Measurements from ENCODE around the gene GALNT1. TPM values are rescaled to one million over a fixed set of nuclear protein-coding genes. Genes with fewer than 3 reads are reported as not detected.

Gene GALNT1
- polyA plus RNA-seq, 2 of the 4 experiments (the other 2 are of a cell fraction), result 97.4 to 113 TPM

DNA sequence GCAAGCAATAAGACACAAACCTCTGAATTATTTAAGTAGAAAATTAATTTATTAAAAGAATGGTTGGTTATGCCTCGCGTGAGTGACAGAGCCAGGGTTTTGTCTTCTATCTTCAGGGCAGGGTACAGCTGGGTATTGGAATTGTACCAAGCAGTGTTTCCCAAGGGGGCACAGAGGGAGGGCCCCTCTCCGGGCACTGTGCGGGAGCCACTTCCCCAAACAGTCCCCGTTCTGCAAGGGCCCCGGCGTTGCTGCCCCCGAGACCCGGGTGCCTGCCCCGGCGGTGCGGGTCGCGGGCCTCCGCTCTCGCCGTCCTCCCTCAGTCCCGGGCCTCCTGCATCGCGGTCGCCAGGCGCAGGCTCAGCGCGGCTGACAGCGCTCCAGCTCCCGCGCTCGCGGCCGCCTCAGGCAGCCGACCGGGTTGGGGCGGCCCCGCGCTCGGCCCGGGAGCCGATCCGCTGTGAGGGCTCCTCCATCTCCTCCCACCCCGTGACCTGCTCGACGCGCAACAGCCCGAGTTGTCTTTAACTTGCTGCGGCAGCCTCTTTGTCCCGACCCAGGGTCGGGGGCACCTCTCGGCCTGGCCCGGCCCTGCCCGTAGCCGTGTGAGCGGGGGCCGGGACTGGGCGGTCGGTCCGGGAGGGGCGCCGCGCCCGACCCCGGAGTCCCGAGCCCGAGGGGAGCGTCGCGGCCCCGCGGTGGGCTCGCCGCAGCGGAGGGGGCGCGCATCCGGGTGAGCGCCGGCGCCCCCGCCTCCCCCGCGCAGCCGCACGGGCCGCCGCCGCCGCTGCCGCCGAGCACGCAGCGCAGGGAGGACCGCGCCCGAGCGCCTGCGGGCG, 620 bp upstream of the GALNT1 start:
- CTCF ChIA-PET, result interaction anchor here (1.2 kb wide), 1 partner anchor 173 kb away, joined by 5 read pairs; no protein-coding TSS in a partner anchor
- DNase-seq (ENCODE audit: low read depth in 1 of 2, low spot score in 1 of 2) (peak in 1 of 2 experiments; percentile 51), FAIRE-seq (no peak), ATAC-seq (peak; percentile 86 to 89)
- H3K4me1 ChIP-seq, result peaks cover 7% of the 10 kb centered on the region; the same call in 1 of the 3 replicates
- TF ChIP-seq PHF8 (IDR thresholded peaks at IDR 0.05; ENCODE audit: borderline replicate concordance, low read depth) (peak; percentile 55), KDM5A (IDR thresholded peaks at IDR 0.05) (no peak), GATA3 (IDR thresholded peaks at IDR 0.05; ENCODE audit: borderline replicate concordance) (no peak), HEYL (CRISPR knock-in tag; IDR thresholded peaks at IDR 0.05) (no peak), JUN (IDR thresholded peaks at IDR 0.05) (peak in 1 of 2 experiments; percentile 49; a peak in 1 of 5 replicates)
- H3K4me2 ChIP-seq, result peak overlapping the region; percentile 85
- H3K4me3 ChIP-seq, result peak overlapping the region; percentile 74
- peaks cover 11% of the 10 kb centered on the region; the same call in 1 of the 3 replicates for H3K9me3 ChIP-seq
- POLR2A ChIA-PET, result interaction anchor here (0.6 to 1.3 kb wide), 4 partner anchors 24 to 124 kb away, joined by 3 to 10 read pairs (median 4); partner anchors contain the start of gene INO80C
- peak overlapping the region; percentile 96 to 100 for H3K27ac ChIP-seq
- 1% methylated on average over 19 of the region's 96 CpGs for WGBS (ENCODE audit: missing lambda C conversion rate)

DNA sequence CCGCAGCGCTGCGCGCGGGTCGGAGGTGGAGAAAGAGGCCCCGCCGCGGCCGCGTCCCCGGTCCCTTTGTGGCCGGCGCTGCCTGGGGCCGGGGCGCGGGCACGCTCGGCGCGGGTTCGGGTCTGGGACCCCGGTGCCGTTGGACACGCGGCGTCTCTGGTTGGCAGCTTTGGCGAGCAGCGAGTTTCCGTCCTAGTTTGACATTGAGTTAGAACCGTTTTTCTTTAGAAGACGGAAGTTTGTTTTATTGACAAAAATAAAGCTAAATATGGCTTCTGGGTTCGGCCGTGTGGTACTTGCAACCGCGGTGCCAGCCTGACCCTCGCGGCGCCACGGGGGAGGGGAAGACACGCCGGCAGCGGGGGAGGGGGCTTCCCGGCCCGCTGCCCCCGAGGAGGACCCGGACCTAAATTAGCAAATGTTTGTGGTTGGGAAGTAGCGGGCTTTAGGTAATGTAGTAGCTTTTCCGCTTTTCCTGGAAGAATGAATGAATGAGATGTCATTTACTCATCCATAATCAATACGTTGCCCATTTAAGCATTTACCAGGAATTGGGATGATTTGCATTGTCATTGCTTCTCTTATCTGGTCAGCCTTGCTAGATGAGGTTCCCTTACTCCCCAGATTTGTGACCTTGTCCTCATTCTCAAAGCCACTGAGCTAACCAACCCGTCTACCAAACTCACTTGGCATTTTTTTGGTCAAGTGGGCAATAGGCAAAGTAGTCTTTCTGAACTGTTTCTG, 530 bp downstream of the GALNT1 start:
- peak overlapping the region; percentile 68 for H3K4me2 ChIP-seq
- H3K27ac ChIP-seq, result peak overlapping the region; percentile 71 to 90
- DNase-seq (ENCODE audit: low read depth in 1 of 2, low spot score in 1 of 2) (no peak), ATAC-seq (peak; percentile 44 to 62; a peak in 3 of 6 replicates), FAIRE-seq (no peak)
- POLR2A ChIA-PET, result interaction anchor here (0.8 to 2.0 kb wide), 4 partner anchors 35 to 390 kb away, joined by 4 to 9 read pairs (median 6); partner anchors contain the start of genes INO80C, RMP24 and ZNF397
- WGBS (ENCODE audit: missing lambda C conversion rate), result 4% methylated on average over 22 of the region's 51 CpGs
- H3K9me3 ChIP-seq, result peaks cover 11% of the 10 kb centered on the region; the same call in 2 of the 3 replicates
- CTCF ChIA-PET, result interaction anchor here (1.3 to 2.2 kb wide), 2 partner anchors 31 to 174 kb away, joined by 4 to 5 read pairs; no protein-coding TSS in a partner anchor
- TF ChIP-seq TFCP2L1 (CRISPR knock-in tag; IDR thresholded peaks at IDR 0.05) (no peak), CEBPB (IDR thresholded peaks at IDR 0.05) (no peak), RCOR1 (IDR thresholded peaks at IDR 0.05; ENCODE audit: low read depth, low read length) (no peak), ZNF302 (CRISPR knock-in tag; IDR thresholded peaks at IDR 0.05) (no peak), ZC3H11A (IDR thresholded peaks at IDR 0.05) (no peak), KDM5A (IDR thresholded peaks at IDR 0.05) (no peak), HOXB13 (CRISPR knock-in tag; IDR thresholded peaks at IDR 0.05; ENCODE audit: low read depth) (no peak), PHF8 (IDR thresholded peaks at IDR 0.05; ENCODE audit: borderline replicate concordance, low read depth) (no peak), FOSB (CRISPR knock-in tag; IDR thresholded peaks at IDR 0.05) (no peak), HEYL (CRISPR knock-in tag; IDR thresholded peaks at IDR 0.05) (no peak), BHLHE40 (IDR thresholded peaks at IDR 0.05; ENCODE audit: low read depth, low read length) (no peak), ESRRA (IDR thresholded peaks at IDR 0.05; ENCODE audit: borderline replicate concordance, low read length) (no peak)
- TF ChIP-seq, protein P1, sequence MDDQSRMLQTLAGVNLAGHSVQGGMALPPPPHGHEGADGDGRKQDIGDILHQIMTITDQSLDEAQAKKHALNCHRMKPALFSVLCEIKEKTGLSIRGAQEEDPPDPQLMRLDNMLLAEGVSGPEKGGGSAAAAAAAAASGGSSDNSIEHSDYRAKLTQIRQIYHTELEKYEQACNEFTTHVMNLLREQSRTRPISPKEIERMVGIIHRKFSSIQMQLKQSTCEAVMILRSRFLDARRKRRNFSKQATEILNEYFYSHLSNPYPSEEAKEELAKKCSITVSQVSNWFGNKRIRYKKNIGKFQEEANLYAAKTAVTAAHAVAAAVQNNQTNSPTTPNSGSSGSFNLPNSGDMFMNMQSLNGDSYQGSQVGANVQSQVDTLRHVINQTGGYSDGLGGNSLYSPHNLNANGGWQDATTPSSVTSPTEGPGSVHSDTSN (IDR thresholded peaks at IDR 0.05), result no peak
- TF ChIP-seq, protein P2, sequence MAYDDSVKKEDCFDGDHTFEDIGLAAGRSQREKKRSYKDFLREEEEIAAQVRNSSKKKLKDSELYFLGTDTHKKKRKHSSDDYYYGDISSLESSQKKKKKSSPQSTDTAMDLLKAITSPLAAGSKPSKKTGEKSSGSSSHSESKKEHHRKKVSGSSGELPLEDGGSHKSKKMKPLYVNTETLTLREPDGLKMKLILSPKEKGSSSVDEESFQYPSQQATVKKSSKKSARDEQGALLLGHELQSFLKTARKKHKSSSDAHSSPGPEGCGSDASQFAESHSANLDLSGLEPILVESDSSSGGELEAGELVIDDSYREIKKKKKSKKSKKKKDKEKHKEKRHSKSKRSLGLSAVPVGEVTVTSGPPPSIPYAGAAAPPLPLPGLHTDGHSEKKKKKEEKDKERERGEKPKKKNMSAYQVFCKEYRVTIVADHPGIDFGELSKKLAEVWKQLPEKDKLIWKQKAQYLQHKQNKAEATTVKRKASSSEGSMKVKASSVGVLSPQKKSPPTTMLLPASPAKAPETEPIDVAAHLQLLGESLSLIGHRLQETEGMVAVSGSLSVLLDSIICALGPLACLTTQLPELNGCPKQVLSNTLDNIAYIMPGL (CRISPR knock-in tag; IDR thresholded peaks at IDR 0.05; ENCODE audit: borderline replicate concordance), result no peak
- TF ChIP-seq, protein P3, sequence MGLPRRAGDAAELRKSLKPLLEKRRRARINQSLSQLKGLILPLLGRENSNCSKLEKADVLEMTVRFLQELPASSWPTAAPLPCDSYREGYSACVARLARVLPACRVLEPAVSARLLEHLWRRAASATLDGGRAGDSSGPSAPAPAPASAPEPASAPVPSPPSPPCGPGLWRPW (IDR thresholded peaks at IDR 0.05), result no peak
- H3K4me1 ChIP-seq, result peaks cover 7% of the 10 kb centered on the region; the same call in 1 of the 3 replicates
- peak overlapping the region; percentile 63 for H3K4me3 ChIP-seq
